K562 (cell line): ENCODE results near the gene HSD17B8. TPM values are rescaled to one million over a fixed set of nuclear protein-coding genes. Genes with fewer than 3 reads are reported as not detected.

Experiments
- CTCFL ChIP-seq: IDR thresholded peaks from 2 replicates; pipeline ENCODE4 v1.6.1; 2011; ENCODE audit warnings: borderline replicate concordance, low read depth, mild to moderate bottlenecking, moderate library complexity, low read length; ENCODE audit not compliant: insufficient read depth, poor library complexity, severe bottlenecking
- ELK3 ChIP-seq: fragments of 450-650 bp; formaldehyde crosslinking; IDR thresholded peaks from 2 replicates; pipeline ENCODE4 v1.4.0; 2020; ENCODE audit warnings: mild to moderate bottlenecking
- GATAD2B ChIP-seq: fragments of 450-650 bp; IDR thresholded peaks from 2 replicates; pipeline ENCODE4 v1.6.1; 2017; ENCODE audit warnings: mild to moderate bottlenecking, borderline replicate concordance
- HDGF ChIP-seq: fragments of 450-650 bp; IDR thresholded peaks from 2 replicates; pipeline ENCODE4 v1.6.1; 2016
- HES1 ChIP-seq: fragments of 450-650 bp; IDR thresholded peaks from 2 replicates; pipeline ENCODE4 v1.6.1; 2016; ENCODE audit warnings: low read depth, mild to moderate bottlenecking, moderate library complexity
- HNRNPUL1 ChIP-seq: fragments of 200-400 bp; formaldehyde crosslinking; IDR thresholded peaks from 2 replicates; pipeline ENCODE4 v1.6.1; 2017; ENCODE audit warnings: low read length
- MECOM ChIP-seq: fragments of 250-450 bp; sonication (Bioruptor Pico); IDR thresholded peaks from 2 replicates; pipeline ENCODE4 v1.8.0; 2022; ENCODE audit warnings: inconsistent platforms
- MYNN ChIP-seq, 2 experiments: sonication (generic); formaldehyde crosslinking in 1 of 2; IDR thresholded peaks; 2 replicates each; pipeline versions ENCODE4 v1.5.0 to v1.6.1; 2016 to 2020; ENCODE audit warnings: antibody characterized with exemption in 1 of 2, missing genetic modification reagents in 1 of 2
- POLR3G ChIP-seq: IDR thresholded peaks from 2 replicates; pipeline ENCODE4 v1.6.1; 2011; ENCODE audit not compliant: insufficient read length, insufficient replicate concordance; ENCODE audit errors: extremely low read depth
- RAD51 ChIP-seq: fragments of 450-650 bp; IDR thresholded peaks from 2 replicates; pipeline ENCODE4 v1.7.1; 2016; ENCODE audit warnings: low read depth, mild to moderate bottlenecking, borderline replicate concordance
- RBM39 ChIP-seq: fragments of 200-400 bp; formaldehyde crosslinking; optimal IDR thresholded peaks from 2 replicates; pipeline ENCODE3; 2018; ENCODE audit warnings: low read depth, low read length
- SMAD2 ChIP-seq: fragments of 150-350 bp; IDR thresholded peaks from 2 replicates; pipeline ENCODE4 v1.6.1; 2014; ENCODE audit warnings: low read depth, mild to moderate bottlenecking, low read length
- SMARCA4 ChIP-seq: fragments of 450-650 bp; IDR thresholded peaks from 2 replicates; pipeline ENCODE4 v1.6.1; 2016
- TBL1XR1 ChIP-seq, 2 experiments: IDR thresholded peaks; 2 replicates each; pipeline ENCODE4 v1.6.1; 2012; ENCODE audit warnings: improper control_type of control experiment in 2 of 2, low read length in 2 of 2, mild to moderate bottlenecking in 1 of 2
- YBX1 ChIP-seq: fragments of 450-650 bp; IDR thresholded peaks from 2 replicates; pipeline ENCODE4 v1.7.1; 2016; ENCODE audit warnings: mild to moderate bottlenecking
- ZNF232 ChIP-seq: sonication (generic); formaldehyde crosslinking; IDR thresholded peaks from 2 replicates; pipeline ENCODE4 v1.8.0; 2022; ENCODE audit warnings: mild to moderate bottlenecking, missing genetic modification reagents
- ZSCAN29 ChIP-seq: fragments of 450-650 bp; IDR thresholded peaks from 2 replicates; pipeline ENCODE4 v1.6.1; 2017
- polyA plus RNA-seq, 8 experiments: library from polyadenylated mRNA; depleted of rRNA in 4 of 8; stranded (reverse) in 5 of 8; unstranded in 3 of 8; fragments of >200 nt; fragmentation: Nextera tagmentation in 2 of 8; fragmentation: Illumina TruSeq in 1 of 8; extraction: Ambion mirVana in 2 of 8; extraction: Trizol in 1 of 8; gene quantifications; 2 replicates each; pipeline versions ENCODE4 v1.2.1 to v1.2.3, GENCODE V29; 2011 to 2014; ENCODE audit warnings: inconsistent platforms in 1 of 8, missing spikeins in 1 of 8
- total RNA-seq, 7 experiments: library from RNA; depleted of rRNA in 6 of 7; stranded (reverse); fragments of >200 nt in 6 of 7; fragmentation: Illumina TruSeq in 2 of 7; extraction: Trizol in 2 of 7; gene quantifications; 2 replicates each; pipeline versions ENCODE4 v1.2.1 to v1.2.3, GENCODE V29; 2011 to 2021; ENCODE audit warnings: low replicate concordance in 1 of 7
- TF ChIP-seq, protein P1 (sequence below): fragments of 250-450 bp; sonication (Bioruptor Pico); IDR thresholded peaks from 2 replicates; pipeline ENCODE4 v1.4.0; 2020; ENCODE audit warnings: mild to moderate bottlenecking, moderate library complexity
- TF ChIP-seq, protein P2 (sequence below): fragments of 450-650 bp; IDR thresholded peaks from 2 replicates; pipeline ENCODE4 v1.6.1; 2017; ENCODE audit warnings: antibody characterized with exemption, mild to moderate bottlenecking

The HSD17B8 gene
- total and polyA plus RNA-seq, 9 of the 15 experiments (the other 6 are each of a cell fraction or from before 2014, with no cell fraction given): 3.7 to 35.2 (median 14.2) TPM

GRCh38 chr6:33201147-33201545, 3.3 kb upstream of the HSD17B8 start (continued):
- TF ChIP-seq, protein P1, sequence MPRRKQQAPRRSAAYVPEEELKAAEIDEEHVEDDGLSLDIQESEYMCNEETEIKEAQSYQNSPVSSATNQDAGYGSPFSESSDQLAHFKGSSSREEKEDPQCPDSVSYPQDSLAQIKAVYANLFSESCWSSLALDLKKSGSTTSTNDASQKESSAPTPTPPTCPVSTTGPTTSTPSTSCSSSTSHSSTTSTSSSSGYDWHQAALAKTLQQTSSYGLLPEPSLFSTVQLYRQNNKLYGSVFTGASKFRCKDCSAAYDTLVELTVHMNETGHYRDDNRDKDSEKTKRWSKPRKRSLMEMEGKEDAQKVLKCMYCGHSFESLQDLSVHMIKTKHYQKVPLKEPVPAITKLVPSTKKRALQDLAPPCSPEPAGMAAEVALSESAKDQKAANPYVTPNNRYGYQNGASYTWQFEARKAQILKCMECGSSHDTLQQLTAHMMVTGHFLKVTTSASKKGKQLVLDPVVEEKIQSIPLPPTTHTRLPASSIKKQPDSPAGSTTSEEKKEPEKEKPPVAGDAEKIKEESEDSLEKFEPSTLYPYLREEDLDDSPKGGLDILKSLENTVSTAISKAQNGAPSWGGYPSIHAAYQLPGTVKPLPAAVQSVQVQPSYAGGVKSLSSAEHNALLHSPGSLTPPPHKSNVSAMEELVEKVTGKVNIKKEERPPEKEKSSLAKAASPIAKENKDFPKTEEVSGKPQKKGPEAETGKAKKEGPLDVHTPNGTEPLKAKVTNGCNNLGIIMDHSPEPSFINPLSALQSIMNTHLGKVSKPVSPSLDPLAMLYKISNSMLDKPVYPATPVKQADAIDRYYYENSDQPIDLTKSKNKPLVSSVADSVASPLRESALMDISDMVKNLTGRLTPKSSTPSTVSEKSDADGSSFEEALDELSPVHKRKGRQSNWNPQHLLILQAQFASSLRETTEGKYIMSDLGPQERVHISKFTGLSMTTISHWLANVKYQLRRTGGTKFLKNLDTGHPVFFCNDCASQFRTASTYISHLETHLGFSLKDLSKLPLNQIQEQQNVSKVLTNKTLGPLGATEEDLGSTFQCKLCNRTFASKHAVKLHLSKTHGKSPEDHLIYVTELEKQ (CRISPR knock-in tag): no peak
- TF ChIP-seq YBX1 (no peak), MYNN (IDR thresholded peaks at IDR 0.05) (no peak), MYNN (CRISPR knock-in tag; IDR thresholded peaks at IDR 0.05) (no peak), ZSCAN29 (no peak), HNRNPUL1 (no peak), MECOM (CRISPR knock-in tag) (no peak), TBL1XR1 (IDR thresholded peaks at IDR 0.05; ENCODE audit: low read length in 2 of 2) (no peak), POLR3G (no peak), ELK3 (CRISPR knock-in tag) (no peak), SMAD2 (no peak), SMARCA4 (peak; percentile 73), CTCFL (peak; percentile 88), ZNF232 (no peak), GATAD2B (no peak), RBM39 (no peak), RAD51 (no peak), HES1 (no peak), HDGF (0 out of 2 replicates have a peak, but pooled peaks have one; percentile 70)
- TF ChIP-seq, protein P2, sequence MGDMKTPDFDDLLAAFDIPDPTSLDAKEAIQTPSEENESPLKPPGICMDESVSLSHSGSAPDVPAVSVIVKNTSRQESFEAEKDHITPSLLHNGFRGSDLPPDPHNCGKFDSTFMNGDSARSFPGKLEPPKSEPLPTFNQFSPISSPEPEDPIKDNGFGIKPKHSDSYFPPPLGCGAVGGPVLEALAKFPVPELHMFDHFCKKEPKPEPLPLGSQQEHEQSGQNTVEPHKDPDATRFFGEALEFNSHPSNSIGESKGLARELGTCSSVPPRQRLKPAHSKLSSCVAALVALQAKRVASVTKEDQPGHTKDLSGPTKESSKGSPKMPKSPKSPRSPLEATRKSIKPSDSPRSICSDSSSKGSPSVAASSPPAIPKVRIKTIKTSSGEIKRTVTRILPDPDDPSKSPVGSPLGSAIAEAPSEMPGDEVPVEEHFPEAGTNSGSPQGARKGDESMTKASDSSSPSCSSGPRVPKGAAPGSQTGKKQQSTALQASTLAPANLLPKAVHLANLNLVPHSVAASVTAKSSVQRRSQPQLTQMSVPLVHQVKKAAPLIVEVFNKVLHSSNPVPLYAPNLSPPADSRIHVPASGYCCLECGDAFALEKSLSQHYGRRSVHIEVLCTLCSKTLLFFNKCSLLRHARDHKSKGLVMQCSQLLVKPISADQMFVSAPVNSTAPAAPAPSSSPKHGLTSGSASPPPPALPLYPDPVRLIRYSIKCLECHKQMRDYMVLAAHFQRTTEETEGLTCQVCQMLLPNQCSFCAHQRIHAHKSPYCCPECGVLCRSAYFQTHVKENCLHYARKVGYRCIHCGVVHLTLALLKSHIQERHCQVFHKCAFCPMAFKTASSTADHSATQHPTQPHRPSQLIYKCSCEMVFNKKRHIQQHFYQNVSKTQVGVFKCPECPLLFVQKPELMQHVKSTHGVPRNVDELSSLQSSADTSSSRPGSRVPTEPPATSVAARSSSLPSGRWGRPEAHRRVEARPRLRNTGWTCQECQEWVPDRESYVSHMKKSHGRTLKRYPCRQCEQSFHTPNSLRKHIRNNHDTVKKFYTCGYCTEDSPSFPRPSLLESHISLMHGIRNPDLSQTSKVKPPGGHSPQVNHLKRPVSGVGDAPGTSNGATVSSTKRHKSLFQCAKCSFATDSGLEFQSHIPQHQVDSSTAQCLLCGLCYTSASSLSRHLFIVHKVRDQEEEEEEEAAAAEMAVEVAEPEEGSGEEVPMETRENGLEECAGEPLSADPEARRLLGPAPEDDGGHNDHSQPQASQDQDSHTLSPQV: peak; percentile 65; the same call in 1 of the 2 replicates
